ENCODE measurements around the gene JAKMIP2.

GRCh38 chr5:147671365-147671764 is 111.2 kb downstream of the JAKMIP2 start:
- no peak for TF ChIP-seq CTCF (IDR thresholded peaks at IDR 0.05)
- no peak for TF ChIP-seq POLR2A (IDR thresholded peaks at IDR 0.05)
